K562 (cell line): ENCODE results near the gene ARL3. TPM values are rescaled to one million over a fixed set of nuclear protein-coding genes. Genes with fewer than 3 reads are reported as not detected.

Experiments used
- ATF7 ChIP-seq: fragments of 450-650 bp; IDR thresholded peaks from 2 replicates; pipeline ENCODE4 v1.7.1; 2014; ENCODE audit warnings: mild to moderate bottlenecking, moderate library complexity
- CEBPG ChIP-seq, 3 experiments: fragments of 200-800 bp in 1 of 3; sonication (Bioruptor generic) in 1 of 3; sonication (generic) in 1 of 3; formaldehyde crosslinking in 1 of 3; IDR thresholded peaks in 2 of 3; conservative IDR thresholded peaks in 1 of 3; 2 replicates each; pipeline versions ENCODE4 v1.6.1 to v1.8.0; 2016 to 2022; ENCODE audit warnings: missing compliant biosample characterization in 2 of 3, missing genetic modification characterization in 2 of 3, mild to moderate bottlenecking in 1 of 3, missing genetic modification reagents in 1 of 3
- HOXB6 ChIP-seq: fragments of 250-450 bp; sonication (Bioruptor Pico); IDR thresholded peaks from 2 replicates; pipeline ENCODE4 v1.5.1; 2022; ENCODE audit warnings: mild to moderate bottlenecking, borderline replicate concordance
- JUNB ChIP-seq: fragments of 450-650 bp; formaldehyde crosslinking; conservative IDR thresholded peaks from 2 replicates; pipeline ENCODE4 v1.4.0; 2020; ENCODE audit warnings: mild to moderate bottlenecking
- MAZ ChIP-seq, 2 experiments: fragments of 450-650 bp in 1 of 2; sonication (generic) in 1 of 2; formaldehyde crosslinking; IDR thresholded peaks in 1 of 2; conservative IDR thresholded peaks in 1 of 2; 2 replicates each; pipeline versions ENCODE4 v1.4.0 to v1.5.0; 2020; ENCODE audit warnings: mild to moderate bottlenecking in 1 of 2, missing genetic modification reagents in 1 of 2
- PATZ1 ChIP-seq: fragments of 250-450 bp; sonication (Bioruptor Pico); IDR thresholded peaks from 2 replicates; pipeline ENCODE4 v1.5.0; 2020; ENCODE audit warnings: mild to moderate bottlenecking, borderline replicate concordance
- POLR2AphosphoS5 ChIP-seq: IDR thresholded peaks from 2 replicates; pipeline ENCODE4 v1.6.1; 2011; ENCODE audit warnings: mild to moderate bottlenecking, low read depth, low read length, moderate library complexity; ENCODE audit not compliant: control insufficient read depth, insufficient read depth
- POLR3A ChIP-seq: IDR thresholded peaks from 2 replicates; pipeline ENCODE4 v1.6.1; 2011; ENCODE audit warnings: borderline replicate concordance, mild to moderate bottlenecking, moderate library complexity; ENCODE audit not compliant: insufficient read length, insufficient read depth; ENCODE audit errors: extremely low read depth
- PURB ChIP-seq: sonication (generic); formaldehyde crosslinking; IDR thresholded peaks from 2 replicates; pipeline ENCODE4 v1.9.0; 2021; ENCODE audit warnings: low read depth, mild to moderate bottlenecking, missing genetic modification reagents
- RFX5 ChIP-seq: IDR thresholded peaks from 2 replicates; pipeline ENCODE4 v1.6.1; 2011; ENCODE audit warnings: low read depth, mild to moderate bottlenecking, improper control_type of control experiment, low read length
- RREB1 ChIP-seq: fragments of 250-450 bp; sonication (Bioruptor Pico); IDR thresholded peaks from 2 replicates; pipeline ENCODE4 v1.4.0; 2020
- SP1 ChIP-seq: sonication (generic); formaldehyde crosslinking; IDR thresholded peaks from 2 replicates; pipeline ENCODE4 v1.8.1; 2022; ENCODE audit warnings: mild to moderate bottlenecking, missing genetic modification reagents
- TCFL5 ChIP-seq: fragments of 250-450 bp; sonication (Bioruptor Pico); conservative IDR thresholded peaks from 2 replicates; pipeline ENCODE4 v1.6.1; 2021; ENCODE audit warnings: mild to moderate bottlenecking, moderate library complexity, matching md5 sums
- U2AF2 ChIP-seq: fragments of 200-400 bp; formaldehyde crosslinking; optimal IDR thresholded peaks from 2 replicates; pipeline ENCODE3; 2017; ENCODE audit warnings: low read depth, mild to moderate bottlenecking, low read length
- ZBTB2 ChIP-seq: fragments of 450-650 bp; IDR thresholded peaks from 2 replicates; pipeline ENCODE4 v1.6.1; 2016; ENCODE audit warnings: antibody characterized with exemption
- ZNF197 ChIP-seq: fragments of 200-800 bp; sonication (Bioruptor generic); IDR thresholded peaks from 2 replicates; pipeline ENCODE4 v1.6.1; 2016; ENCODE audit warnings: low read depth, missing genetic modification characterization, missing compliant biosample characterization
- ZNF41 ChIP-seq: fragments of 250-450 bp; sonication (Bioruptor Pico); conservative IDR thresholded peaks from 2 replicates; pipeline ENCODE4 v1.4.0; 2020; ENCODE audit warnings: mild to moderate bottlenecking
- polyA plus RNA-seq, 8 experiments: library from polyadenylated mRNA; depleted of rRNA in 4 of 8; stranded (reverse) in 5 of 8; unstranded in 3 of 8; fragments of >200 nt; fragmentation: Nextera tagmentation in 2 of 8; fragmentation: Illumina TruSeq in 1 of 8; extraction: Ambion mirVana in 2 of 8; extraction: Trizol in 1 of 8; gene quantifications; 2 replicates each; pipeline versions ENCODE4 v1.2.1 to v1.2.3, GENCODE V29; 2011 to 2014; ENCODE audit warnings: inconsistent platforms in 1 of 8, missing spikeins in 1 of 8
- total RNA-seq, 7 experiments: library from RNA; depleted of rRNA in 6 of 7; stranded (reverse); fragments of >200 nt in 6 of 7; fragmentation: Illumina TruSeq in 2 of 7; extraction: Trizol in 2 of 7; gene quantifications; 2 replicates each; pipeline versions ENCODE4 v1.2.1 to v1.2.3, GENCODE V29; 2011 to 2021; ENCODE audit warnings: low replicate concordance in 1 of 7

The ARL3 gene
- total and polyA plus RNA-seq, 9 of the 15 experiments (the other 6 are each of a cell fraction or from before 2014, with no cell fraction given), result 2.9 to 8.9 (median 4.8) TPM

GRCh38 chr10:102714621-102715455, 641 bp upstream of the ARL3 start, which contains the start of gene SFXN2 (continued):
- TF ChIP-seq RREB1 (CRISPR knock-in tag) (no peak), ZNF41 (CRISPR knock-in tag) (no peak), JUNB (CRISPR knock-in tag) (no peak), HOXB6 (no peak), PURB (no peak), POLR3A (no peak), U2AF2 (no peak), ATF7 (no peak), ZNF197 (CRISPR knock-in tag) (no peak), ZBTB2 (no peak), CEBPG (CRISPR knock-in tag; IDR thresholded peaks at IDR 0.05) (no peak), CEBPG (tag; conservative IDR thresholded peaks at IDR 0.05 in 1 of 2, IDR thresholded peaks at IDR 0.05 in 1 of 2) (no peak), POLR2AphosphoS5 (no peak), PATZ1 (CRISPR knock-in tag) (no peak), MAZ (CRISPR knock-in tag; conservative IDR thresholded peaks at IDR 0.05 in 1 of 2, IDR thresholded peaks at IDR 0.05 in 1 of 2) (peak in 1 of 2 experiments; percentile 19; a peak in 1 of 4 replicates), RFX5 (no peak), SP1 (CRISPR knock-in tag) (peak; percentile 27; the same call in 1 of the 2 replicates), TCFL5 (CRISPR knock-in tag) (no peak)
